DOHH2 (cell line): ENCODE measurements around the gene ACTR1B.
A peak's percentile ranks its signal among the peaks of the same experiment; 100 is the strongest.

ENCODE experiments used
- H3F3A ChIP-seq: fragments of 200-600 bp; sonication (generic), shearing (Covaris generic); 2 replicates; pipeline ENCODE4 v1.6.0; 2016; ENCODE audit warnings: antibody characterized with exemption, mild to moderate bottlenecking; ENCODE audit not compliant: control insufficient read depth, insufficient read depth
- H3K27ac ChIP-seq: fragments of 200-600 bp; sonication (generic); 2 replicates; pipeline ENCODE4 v1.5.1; 2014; ENCODE audit warnings: low read depth, mild to moderate bottlenecking, low read length, moderate library complexity
- H3K27me3 ChIP-seq: fragments of 200-600 bp; sonication (generic); 2 replicates; pipeline ENCODE4 v1.6.1; 2014; ENCODE audit warnings: mild to moderate bottlenecking, low read length, mixed read lengths; ENCODE audit not compliant: control insufficient read depth
- H3K36me3 ChIP-seq: fragments of 200-600 bp; sonication (generic); 2 replicates; pipeline ENCODE4 v1.6.1; 2014; ENCODE audit warnings: mild to moderate bottlenecking, low read length, moderate library complexity, mixed read lengths; ENCODE audit not compliant: control insufficient read depth
- H3K4me1 ChIP-seq: fragments of 200-600 bp; sonication (generic); 2 replicates; pipeline ENCODE4 v1.6.1; 2014; ENCODE audit warnings: mild to moderate bottlenecking, low read length, mixed read lengths; ENCODE audit not compliant: control insufficient read depth
- H3K4me2 ChIP-seq: fragments of 200-600 bp; sonication (generic); 2 replicates; pipeline ENCODE4 v1.6.0; 2014; ENCODE audit warnings: mild to moderate bottlenecking, low read length, moderate library complexity
- H3K4me3 ChIP-seq: fragments of 200-600 bp; sonication (generic); 2 replicates; pipeline ENCODE4 v1.5.1; 2014; ENCODE audit warnings: mild to moderate bottlenecking, low read length, mixed read lengths
- H3K79me2 ChIP-seq: fragments of 200-600 bp; sonication (generic); 2 replicates; pipeline ENCODE4 v1.6.1; 2014; ENCODE audit warnings: mild to moderate bottlenecking, low read length, mixed read lengths; ENCODE audit not compliant: control insufficient read depth
- H3K9me2 ChIP-seq: fragments of 200-600 bp; sonication (generic); replicated peaks from 2 replicates; pipeline ENCODE4 v1.6.1; 2014; ENCODE audit warnings: mild to moderate bottlenecking, low read length, mixed read lengths; ENCODE audit not compliant: control insufficient read depth
- H3K9me3 ChIP-seq: fragments of 200-600 bp; sonication (generic); 2 replicates; pipeline ENCODE4 v1.6.1; 2014; ENCODE audit warnings: antibody characterized with exemption, low read length, mixed read lengths; ENCODE audit not compliant: control insufficient read depth, insufficient read depth
- H4K20me1 ChIP-seq: fragments of 200-600 bp; sonication (generic); 2 replicates; pipeline ENCODE4 v1.6.0; 2014; ENCODE audit warnings: low read depth, mild to moderate bottlenecking, antibody characterized with exemption, low read length, moderate library complexity; ENCODE audit not compliant: control insufficient read depth, insufficient read depth
- CTCF ChIP-seq: fragments of 200-600 bp; sonication (generic); IDR thresholded peaks from one replicate; pipeline ENCODE4 v1.5.1; 2014; ENCODE audit warnings: antibody characterized with exemption, mild to moderate bottlenecking, low read depth, low read length; ENCODE audit not compliant: poor library complexity, severe bottlenecking
- EZH2phosphoT487 ChIP-seq: fragments of 200-600 bp; sonication (generic); IDR thresholded peaks from 2 replicates; pipeline ENCODE4 v1.6.1; 2017; ENCODE audit warnings: borderline replicate concordance, mild to moderate bottlenecking, antibody characterized with exemption, low read length, moderate library complexity, mixed read lengths

The ACTR1B gene

GRCh38 chr2:97708608-97709007 lies 44.8 kb upstream of the ACTR1B start:
- peaks cover 15% of the 10 kb centered on the region for H3K4me1 ChIP-seq
- H3K9me2 ChIP-seq = no peaks in the 10 kb centered on the region
- H3K27me3 ChIP-seq = no peaks in the 10 kb centered on the region
- no peaks in the 10 kb centered on the region for H3F3A ChIP-seq
- TF ChIP-seq EZH2phosphoT487 (no peak), CTCF (no peak)
- no peaks in the 10 kb centered on the region for H3K79me2 ChIP-seq
- no peak overlapping the region for H3K4me3 ChIP-seq
- peak overlapping the region; percentile 0; the same call in 1 of the 2 replicates for H3K4me2 ChIP-seq
- H3K9me3 ChIP-seq = no peaks in the 10 kb centered on the region
- no peaks in the 10 kb centered on the region for H4K20me1 ChIP-seq
- H3K36me3 ChIP-seq = no peaks in the 10 kb centered on the region
- no peak overlapping the region for H3K27ac ChIP-seq

- H3K4me2 ChIP-seq = no peak overlapping the region
- H3K4me1 ChIP-seq = peaks cover 10% of the 10 kb centered on the region
- no peak overlapping the region for H3K4me3 ChIP-seq
Observed at GRCh38 chr2:97708048-97708380, 44.2 kb upstream of the ACTR1B start.

DNA sequence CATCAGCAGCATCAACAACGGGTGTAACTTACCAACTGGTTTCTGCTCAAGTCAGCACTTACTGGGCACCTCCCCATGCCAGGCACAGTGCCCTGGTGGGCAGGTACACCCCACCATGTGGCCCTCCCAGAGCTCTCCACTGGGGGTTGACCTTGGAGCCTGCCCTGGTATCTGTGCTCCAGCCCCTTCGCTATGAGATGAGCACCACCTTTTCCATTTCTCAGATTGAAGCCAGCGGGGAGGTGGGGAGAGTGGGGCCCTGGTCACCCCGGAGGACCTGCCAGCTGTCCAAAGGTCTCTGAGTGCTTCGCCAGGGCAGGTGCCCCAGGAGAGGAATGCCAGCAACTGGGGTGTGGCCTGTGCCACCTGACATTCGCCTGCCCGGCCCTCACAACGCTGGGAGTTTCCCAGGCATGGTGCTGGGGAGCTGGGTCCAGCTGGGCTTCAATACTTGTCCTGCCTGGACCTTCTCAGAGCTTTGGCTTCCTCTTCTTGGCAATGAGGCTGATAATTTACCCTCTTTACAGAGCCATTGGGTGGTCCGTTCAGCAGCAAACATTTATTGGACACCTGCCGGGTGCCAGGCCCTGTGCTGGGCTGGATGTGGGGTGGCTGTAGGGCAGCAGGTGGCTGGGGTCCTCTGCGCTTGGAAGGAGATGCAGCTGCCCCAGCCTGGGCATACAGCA lies 43.7 kb upstream of the ACTR1B start:
- Histone ChIP-seq H3K9me2 (no peaks in the 10 kb centered on the region), H3K9me3 (no peaks in the 10 kb centered on the region), H3K27me3 (no peaks in the 10 kb centered on the region), H3K27ac (no peak overlapping the region), H4K20me1 (no peaks in the 10 kb centered on the region), H3K4me1 (peaks cover 10% of the 10 kb centered on the region), H3K4me2 (no peak overlapping the region), H3F3A (no peaks in the 10 kb centered on the region), H3K36me3 (no peaks in the 10 kb centered on the region), H3K79me2 (no peaks in the 10 kb centered on the region), H3K4me3 (no peak overlapping the region)
- no peak for TF ChIP-seq EZH2phosphoT487
- no peak for TF ChIP-seq CTCF

More at GRCh38 chr2:97708048-97708380, 44.2 kb upstream of the ACTR1B start:
- no peaks in the 10 kb centered on the region for H3K79me2 ChIP-seq
- no peaks in the 10 kb centered on the region for H3F3A ChIP-seq
- TF ChIP-seq CTCF = no peak
- no peak for TF ChIP-seq EZH2phosphoT487
- H3K27me3 ChIP-seq = no peaks in the 10 kb centered on the region
- H4K20me1 ChIP-seq = no peaks in the 10 kb centered on the region
- H3K9me3 ChIP-seq = no peaks in the 10 kb centered on the region
- no peaks in the 10 kb centered on the region for H3K36me3 ChIP-seq
- no peak overlapping the region for H3K27ac ChIP-seq
- H3K9me2 ChIP-seq = no peaks in the 10 kb centered on the region
